Smooth muscle cell of the brain vasculature (primary cell): ENCODE results near the gene GUCY1B1.
"Not testable (repeated sequence)": the region's sequence is repeated elsewhere in the genome, so short reads cannot be mapped to it uniquely, and the experiment has no call there.

Experiments
- DNase-seq: peaks from one replicate; pipeline ENCODE4 v3.0.0-alpha.2; 2012; ENCODE audit warnings: low read depth, low spot score

Gene GUCY1B1

DNA sequence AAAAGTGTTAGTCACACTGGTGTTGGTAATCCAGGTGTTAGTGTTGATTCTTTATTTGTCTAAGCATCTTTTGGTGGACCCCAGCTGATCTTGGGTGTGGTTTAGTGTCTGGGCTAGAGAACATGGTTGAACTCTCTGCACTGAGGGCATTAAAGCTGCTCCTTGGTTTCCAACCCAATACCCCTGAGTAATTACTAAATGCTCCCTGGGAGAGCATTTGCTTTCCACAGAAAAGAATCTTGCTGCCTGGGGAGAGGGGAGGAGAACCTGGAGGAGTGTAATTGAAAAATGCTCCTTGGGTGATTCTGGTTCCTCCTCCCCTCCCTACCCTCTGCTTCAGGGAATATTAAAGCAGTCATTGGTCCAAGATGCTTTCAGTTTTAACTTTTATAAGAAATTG, 3.1 kb downstream of the GUCY1B1 start:
- DNase-seq, result no peak

DNA sequence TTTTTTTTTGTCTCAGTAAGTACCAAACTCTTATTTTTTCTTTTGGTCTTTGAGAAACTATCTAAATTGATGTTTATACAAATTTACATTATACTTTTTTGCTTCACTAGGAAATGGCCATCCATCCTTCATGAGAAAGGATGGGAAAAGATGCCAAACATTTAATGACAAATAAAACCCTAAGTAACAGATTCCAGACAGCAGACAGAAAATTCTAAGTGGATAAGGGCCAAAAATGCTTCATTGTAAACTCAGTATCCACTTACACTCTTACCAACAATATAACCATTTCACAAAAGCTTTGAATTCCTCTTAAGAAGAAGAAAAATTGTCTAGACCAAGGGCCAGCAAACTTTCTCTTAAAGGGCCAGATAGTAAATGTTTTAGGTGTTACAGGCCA, 3.5 kb downstream of the GUCY1B1 start:
- DNase-seq, result no peak

DNA sequence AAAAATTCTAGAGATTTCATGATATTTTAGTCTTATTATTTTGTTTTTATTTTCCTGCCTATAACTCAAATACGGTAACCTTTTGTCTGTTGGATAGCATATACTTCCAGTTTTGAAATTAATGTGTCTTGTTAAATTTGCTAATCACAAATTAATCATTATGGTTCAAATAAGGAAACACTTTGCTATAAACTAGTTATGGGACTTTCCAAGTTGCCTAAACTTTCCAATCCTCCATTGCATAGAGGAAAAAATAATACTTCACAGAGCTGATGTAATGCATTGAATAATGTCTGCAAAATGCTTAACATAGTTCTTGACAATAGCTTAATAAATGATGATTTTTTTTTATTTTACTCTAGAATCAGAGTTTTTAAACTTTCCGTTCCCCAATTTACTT, 4.7 kb downstream of the GUCY1B1 start:
- no peak for DNase-seq

DNA sequence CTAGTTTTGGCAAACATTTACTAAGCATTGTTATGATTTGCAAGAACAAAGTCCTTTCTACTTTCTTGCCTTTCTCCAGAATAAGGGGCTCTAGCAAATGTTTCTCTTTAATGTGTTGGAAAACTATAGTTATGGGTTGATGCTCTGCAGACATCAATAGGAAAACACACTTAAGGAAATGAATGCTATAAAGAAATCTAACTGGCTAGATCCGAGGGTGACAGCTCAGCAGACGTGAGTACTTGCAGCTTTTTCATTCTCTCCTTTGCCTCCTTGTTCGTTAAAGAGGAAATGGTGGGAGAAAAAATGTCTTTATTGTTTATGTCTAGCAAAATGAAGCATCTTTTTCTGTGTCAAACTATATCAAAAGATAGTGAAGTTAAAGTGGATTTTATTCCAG, 6.3 kb downstream of the GUCY1B1 start:
- no peak for DNase-seq

DNA sequence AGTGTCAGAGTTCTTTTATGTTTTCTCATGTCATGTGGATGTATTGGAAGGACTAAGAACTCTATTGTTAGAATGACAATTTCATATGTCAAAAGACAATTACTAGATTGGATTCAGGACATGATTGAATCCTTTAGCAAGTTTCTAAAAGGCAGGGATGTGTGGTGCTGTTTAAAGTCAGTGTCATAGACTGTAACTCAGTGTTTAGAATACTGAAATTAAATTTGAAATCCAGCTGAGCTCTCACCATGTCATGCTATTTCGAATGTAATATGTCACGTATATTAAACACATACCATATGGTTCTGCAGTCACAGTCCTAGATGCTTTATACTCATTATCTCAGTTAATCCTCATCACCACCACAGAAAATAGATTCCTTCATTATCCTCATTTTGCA, 7.8 kb downstream of the GUCY1B1 start:
- no peak for DNase-seq

DNA sequence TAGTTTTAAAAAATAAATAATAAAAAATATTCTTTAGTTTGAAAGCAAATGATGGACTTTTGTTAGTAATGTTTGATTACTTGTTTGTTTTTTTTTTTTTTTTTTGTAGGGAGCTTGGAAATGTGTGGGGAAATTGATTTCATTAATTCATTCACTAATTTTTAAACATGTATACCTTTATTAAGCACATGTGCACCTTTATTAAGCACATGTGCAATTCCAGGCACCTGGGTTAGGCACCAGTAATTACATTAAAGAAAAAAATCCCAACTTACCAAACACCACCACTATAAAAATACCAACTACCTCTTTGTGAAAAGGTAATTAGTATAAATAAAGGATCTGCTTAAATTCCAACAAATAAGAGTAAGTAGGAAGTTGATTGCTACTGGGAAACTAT, 9.5 kb downstream of the GUCY1B1 start:
- no peak for DNase-seq

DNA sequence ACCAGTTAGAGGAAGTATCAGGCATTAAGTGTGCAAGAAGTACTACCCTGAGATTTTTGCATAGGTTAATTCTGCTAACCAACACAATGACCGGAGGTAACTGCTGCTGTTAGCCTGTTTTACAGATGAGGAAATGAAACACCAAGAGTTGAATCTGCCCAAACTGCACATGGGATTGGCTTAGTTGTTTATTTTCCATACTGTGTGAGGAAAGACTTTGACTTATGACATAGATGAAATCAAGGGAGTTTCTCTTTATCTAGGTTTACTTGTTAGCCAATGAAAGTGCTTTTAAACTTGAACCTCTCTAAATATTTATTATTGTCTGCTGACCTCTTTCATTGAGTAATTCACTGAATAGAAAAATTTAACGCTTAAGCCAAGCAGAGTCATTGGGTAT, 10.3 kb downstream of the GUCY1B1 start:
- no peak for DNase-seq

DNA sequence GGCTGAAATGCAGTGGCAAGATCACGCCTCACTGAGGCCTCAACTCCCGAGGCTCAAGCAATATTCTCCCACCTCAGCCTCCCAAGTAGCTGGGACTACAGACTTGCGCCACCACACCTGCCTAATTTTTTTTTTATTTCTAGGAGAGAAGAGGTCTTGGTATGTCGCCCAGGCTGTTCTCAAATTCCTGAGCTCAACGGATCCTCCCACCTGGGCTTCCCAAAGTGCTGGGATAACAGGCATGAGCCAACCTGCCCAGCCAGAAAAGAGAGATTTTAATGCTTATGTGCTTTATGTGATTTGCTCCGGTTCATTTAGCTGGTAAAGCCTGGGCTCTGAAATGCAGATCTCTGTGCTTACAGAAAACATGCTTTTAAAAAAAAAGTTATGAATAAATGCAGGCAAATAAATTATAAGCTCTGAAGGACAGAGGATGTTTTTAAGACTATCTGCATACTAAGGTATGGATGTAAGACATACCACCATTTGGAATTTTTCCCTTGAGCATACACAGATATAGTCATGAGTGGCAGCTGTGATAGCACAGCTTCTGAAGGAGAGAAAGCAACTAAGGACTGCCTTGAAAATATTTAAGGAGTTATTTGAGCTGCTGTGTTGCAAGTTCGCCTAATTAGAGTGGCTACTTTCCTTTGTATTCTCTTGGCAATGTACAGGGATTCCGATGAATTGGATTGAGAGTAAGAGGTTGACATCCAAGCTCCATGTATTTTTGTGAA, 13.8 kb downstream of the GUCY1B1 start:
- DNase-seq, result no peak

DNA sequence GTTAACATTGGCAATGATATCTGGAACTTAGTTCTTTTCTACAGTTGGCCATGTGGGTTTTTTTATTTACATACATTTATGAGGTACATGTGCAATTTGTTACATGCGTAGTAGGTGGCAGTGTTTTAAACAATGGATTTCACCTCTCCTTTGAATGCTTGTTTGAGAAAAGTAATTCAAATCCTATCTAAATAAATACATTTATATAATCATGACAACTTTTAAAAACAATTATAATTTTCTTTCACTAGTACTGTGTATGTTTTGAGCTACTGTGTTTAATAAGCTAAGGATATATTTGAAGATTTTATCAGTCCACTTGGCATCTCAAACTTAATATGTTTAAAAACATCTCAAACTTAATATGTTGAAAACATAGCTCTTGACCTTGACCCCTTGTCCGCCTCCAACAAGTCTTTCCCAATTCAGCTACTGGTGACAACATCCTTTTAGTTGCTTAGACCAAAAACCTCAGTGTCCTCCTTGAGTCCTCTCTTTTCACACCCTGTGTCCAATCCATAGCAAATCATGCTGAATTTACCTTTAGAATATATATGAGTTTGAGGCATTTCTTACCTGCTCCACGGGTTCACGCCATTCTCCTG, 14.5 kb downstream of the GUCY1B1 start:
- DNase-seq, result no peak

DNA sequence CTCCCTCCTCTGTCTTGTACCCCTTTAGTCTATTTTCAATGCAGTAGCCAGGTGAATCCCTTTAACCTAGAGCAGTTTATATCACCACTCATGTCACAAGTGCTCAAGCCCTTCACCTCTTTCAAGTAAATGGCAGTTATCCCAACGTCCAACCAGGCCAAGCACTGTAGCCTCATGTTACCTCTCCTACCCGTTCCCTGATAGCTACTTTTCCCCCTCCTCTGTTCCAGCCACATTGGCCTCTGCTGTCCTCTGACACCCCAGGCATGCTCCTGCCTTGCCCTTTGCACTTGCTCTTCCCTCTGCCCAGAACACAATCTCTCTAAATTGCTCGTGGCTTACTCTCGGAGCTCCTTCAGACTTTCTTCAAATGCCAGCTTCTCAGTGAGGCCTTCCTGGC, 15.2 kb downstream of the GUCY1B1 start:
- no peak for DNase-seq

DNA sequence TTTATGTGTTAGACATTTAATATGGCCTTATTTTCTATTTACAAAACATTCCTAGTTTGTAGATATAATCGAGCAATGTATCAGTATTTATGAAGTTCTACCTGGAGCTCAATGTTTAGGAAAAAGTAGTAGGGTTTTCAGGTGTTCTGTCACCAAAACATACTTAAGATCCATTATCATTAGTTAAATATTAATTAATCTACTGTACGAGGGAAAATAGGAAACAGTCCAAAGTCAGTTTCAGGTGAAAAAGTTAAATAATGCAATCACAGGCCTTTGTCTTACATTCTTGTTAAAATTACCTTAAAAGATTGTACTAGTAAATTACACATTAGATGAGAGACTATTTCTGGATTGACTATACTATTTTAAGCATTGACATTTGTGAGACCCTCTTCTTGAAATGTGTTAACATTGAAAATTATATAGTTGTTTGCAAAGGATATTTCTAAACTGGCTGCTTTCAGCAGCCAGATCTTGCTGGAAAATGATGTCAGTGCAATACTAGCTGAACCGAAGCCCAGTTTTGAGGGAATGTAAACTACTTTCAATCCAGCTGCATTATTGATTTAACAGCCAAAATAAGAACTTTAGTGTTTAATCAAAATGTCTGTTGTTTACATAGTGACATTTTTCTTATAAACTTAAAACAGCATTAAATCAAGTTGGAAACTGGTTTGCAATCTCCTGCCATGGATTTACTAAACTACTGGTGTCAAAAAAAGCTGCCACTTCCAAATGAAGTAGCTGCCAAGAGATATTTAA, 19.3 kb downstream of the GUCY1B1 start:
- DNase-seq, result no peak

DNA sequence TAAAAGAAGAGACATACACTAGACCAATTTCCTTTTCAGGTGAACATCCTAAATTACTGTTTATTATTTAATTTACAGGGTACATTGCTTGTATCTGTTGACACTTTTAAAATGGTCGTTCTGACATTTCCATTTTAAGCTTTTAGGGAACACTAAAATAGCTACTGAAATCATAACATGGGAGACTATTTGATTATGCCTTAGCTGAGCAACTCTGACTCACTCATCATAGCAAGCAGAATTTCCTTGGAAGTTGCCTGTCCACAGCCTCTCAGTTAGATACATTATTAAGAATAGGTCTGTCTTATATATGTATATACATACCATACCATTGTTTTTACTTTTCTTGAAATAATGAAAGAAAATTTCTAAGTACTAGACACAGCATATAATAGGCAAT, 22.0 kb downstream of the GUCY1B1 start:
- no peak for DNase-seq

DNA sequence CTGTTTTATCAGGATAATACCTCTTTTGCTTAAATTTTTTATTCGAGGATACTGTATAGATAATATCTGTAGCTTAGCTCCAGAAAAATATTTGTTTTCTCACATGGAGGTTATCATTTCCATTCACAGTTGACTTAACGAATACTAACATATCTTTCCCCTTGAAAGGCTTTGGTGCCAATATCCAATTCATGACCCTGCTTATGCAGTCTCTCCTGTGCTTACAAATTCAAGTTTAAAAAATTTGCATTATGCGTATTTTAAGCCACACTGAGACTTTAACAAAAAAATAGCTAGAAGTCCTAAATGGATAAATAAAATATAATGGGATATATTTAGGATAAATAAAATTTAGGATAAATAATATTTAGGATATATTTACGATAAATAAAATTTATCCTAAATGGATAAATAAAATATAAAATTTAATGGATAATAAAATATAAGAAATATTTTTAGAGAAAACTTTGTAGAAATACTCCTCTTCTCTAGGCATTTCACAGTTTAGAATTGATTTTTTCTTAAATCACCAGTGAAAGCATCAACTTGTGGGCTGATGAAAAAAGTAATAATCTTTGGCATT, 22.5 kb downstream of the GUCY1B1 start:
- no peak for DNase-seq

DNA sequence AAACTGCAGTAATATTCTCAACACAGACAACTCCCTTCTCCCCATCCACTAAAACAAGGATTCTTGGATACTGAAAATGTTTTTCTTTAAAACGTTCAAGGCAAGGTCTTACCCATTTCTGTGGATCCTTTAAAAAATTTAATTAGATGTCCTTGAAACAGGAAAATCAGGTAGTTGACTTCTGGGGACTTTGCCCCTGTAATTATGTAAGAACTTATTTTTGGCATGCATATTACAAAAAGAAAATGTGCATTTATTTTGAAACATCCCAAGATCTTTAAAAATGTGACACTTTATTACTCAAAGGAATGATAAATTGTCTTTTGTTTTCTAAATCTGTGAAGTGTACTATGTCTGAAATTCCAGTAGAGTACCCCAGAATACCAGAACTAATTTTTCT, 25.8 kb downstream of the GUCY1B1 start:
- no peak for DNase-seq

DNA sequence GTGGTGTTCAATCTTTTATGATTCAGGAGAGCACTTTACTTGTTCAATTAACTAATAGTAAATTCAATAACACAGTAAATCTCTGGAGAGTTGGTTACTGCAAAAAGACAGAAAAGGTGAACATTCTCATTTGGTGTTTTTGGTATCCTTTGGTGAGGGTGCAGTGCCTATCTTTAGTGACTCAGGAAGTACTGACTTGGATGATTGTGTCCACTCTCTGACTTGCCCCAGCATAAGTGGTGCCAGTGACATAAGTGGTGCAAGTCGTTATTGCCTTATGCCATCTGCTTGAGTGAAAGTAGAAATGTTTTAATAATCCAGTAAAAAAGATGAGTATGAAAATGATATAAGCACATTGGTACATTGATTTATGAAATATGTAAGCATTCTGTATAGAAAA, 27.0 kb downstream of the GUCY1B1 start:
- no peak for DNase-seq

DNA sequence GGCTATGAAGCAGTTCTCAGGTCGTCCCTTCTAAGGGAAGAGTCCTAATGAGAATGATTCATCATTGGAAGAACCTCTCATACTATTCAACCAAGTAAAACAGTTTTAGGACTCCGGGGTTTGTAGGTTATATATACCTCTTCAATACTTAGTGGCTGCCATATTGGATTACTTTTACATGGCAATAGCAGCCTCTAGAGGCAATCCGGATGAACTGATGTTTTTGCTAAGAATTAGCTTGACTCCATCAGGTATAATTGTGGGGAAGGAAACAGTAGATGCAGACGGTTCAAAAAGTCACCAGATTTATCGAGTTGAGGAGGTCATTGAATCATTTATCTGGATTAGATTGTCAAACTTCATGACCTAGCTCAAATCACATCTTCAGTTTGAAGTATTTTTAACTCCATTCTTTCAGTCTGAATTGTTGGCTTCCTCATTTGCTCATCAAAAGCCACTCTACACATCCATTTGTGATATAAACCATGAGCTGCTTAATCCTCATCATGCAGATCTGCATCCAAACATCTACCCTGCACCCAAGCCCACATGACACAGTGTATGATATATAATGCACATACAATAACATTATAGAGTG, 28.4 kb downstream of the GUCY1B1 start:
- DNase-seq, result no peak

DNA sequence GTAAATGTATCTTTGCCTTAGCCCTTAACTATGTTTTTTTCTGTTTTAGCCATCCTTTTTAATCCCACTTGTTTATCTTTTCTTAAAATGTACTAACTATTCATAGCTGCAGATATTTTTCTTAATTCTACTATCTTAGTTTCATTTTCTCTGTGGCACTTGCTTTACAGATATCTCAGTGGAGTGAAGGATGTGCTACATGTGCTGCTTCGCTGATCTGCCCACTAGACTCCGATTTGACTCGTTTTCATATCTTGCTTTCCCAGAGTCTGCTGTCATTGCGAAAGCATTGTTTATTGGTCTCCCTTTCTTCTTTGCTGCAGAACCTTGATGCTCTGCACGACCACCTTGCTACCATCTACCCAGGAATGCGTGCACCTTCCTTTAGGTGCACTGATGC, 30.6 kb downstream of the GUCY1B1 start:
- DNase-seq, result no peak

DNA sequence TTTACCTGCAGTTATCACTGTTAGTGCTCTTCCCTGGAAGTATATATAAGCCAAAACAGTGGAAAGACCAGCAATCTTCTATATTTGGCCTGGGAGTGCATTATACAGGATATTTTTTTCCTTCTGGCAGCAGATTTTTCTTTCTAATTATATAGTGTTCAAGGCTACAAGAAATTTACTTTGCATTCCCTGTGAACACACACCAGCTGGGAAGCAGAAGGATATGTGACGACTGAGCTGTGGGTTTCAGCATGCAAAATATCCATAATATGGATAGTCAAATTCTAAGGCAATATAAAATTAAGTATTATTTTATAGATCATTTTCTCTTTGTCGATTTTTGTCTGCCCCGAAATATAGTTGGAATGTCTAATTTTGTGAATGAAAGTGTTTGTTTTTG, 31.2 kb downstream of the GUCY1B1 start:
- DNase-seq, result no peak

DNA sequence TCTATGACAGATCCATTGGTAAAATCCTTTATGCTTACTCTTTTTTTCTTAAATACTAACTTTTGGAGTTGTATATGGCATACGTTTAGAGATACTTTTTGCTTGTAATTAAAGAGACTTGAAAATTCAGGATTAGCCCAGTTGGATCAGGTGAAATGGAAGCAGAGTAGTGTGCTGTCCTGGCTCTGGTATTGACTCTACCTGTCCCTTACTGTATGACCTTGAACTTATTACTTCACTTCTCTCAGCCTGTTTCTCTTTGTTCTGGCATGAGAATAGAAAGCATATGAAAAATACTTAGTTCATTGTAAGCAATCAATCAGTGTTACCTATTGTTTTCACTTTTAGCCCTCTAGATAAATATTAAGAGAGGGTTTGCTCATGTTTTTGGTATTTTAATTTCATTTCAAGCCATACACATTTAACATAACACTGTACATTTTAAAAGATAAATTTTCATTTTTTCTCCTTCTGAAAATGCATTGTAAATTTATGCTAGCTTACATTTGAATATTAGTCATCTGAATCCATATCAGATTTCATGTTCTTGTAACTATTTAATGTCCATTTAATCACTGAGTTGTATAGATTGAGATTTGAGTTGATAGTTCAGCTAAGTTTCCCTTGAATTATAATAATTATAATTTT, 35.9 kb downstream of the GUCY1B1 start:
- no peak for DNase-seq

DNA sequence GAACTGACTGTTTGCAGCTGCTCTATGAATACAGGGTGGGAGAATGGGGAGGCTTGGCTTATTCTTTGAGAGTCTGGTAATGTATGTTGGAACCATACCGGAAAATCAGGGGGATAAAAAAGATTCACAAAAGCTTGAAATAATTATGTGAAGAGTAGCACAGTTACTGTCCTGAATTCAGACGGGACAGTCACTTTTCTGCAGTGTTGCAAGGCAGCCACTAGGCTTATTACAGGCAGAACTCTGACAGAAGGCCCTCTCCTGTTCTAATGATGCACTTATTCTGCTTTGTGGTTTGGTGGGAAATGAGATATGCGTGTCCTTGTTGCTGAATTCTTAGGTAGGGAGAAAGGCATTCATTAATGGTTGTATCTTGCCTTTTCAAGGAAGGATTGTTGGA, 37.2 kb downstream of the GUCY1B1 start:
- DNase-seq, result no peak

DNA sequence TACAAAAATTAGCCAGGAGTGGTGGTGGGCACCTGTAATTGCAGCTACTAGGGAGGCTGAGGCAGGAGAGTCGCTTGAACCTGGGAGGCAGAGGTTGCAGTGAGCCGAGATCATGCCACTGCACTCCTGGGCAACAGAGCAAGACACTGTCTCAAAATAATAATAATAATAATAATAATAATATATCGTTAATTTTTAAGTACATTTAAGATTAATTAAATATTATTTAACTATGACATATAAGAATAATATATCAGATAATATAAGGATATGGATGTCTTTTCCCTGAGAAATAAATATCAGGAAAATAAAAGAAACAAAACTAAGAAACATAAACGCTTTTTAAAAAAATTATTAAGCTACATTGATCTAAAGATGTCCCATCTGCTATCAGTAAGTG, 38.8 kb downstream of the GUCY1B1 start:
- DNase-seq, result not testable (repeated sequence)
